Activated CD8-positive, alpha-beta memory T cell treated with anti-CD3 and anti-CD28 coated beads, Interleukin-2, amount 10 ng/mL, durations not matched to agents 7 days and 5 days (primary cell): ENCODE measurements around the gene DCDC2C. TPM values are rescaled to one million over a fixed set of nuclear protein-coding genes. Genes with fewer than 3 reads are reported as not detected.

ENCODE experiments used
- ATAC-seq: fragments of 150-1000 bp; cut with Tn5 transposase; one replicate; pipeline ENCODE4 v1.10.0; 2021; ENCODE audit warnings: moderate library complexity
- CTCF ChIA-PET: fragments of 350-600 bp; sonication (Branson Sonifier 250); formaldehyde crosslinking; loops from one replicate; lab custom pipeline; 2021; ENCODE audit warnings: antibody characterized with exemption; lab: Charles Lee
- DNase-seq: peaks from one replicate; pipeline ENCODE4 v3.0.0-alpha.2; 2020
- H3K27ac Mint-ChIP-seq: one replicate; pipeline ENCODE4 v1.8.0; 2021; ENCODE audit warnings: mild to moderate bottlenecking, mixed read lengths
- H3K27me3 Mint-ChIP-seq: one replicate; pipeline ENCODE4 v1.8.0; 2021; ENCODE audit warnings: mixed read lengths
- H3K36me3 Mint-ChIP-seq: one replicate; pipeline ENCODE4 v1.8.0; 2021; ENCODE audit warnings: mild to moderate bottlenecking, mixed read lengths
- H3K4me1 Mint-ChIP-seq: one replicate; pipeline ENCODE4 v1.8.0; 2021; ENCODE audit warnings: mixed read lengths
- H3K4me3 Mint-ChIP-seq: one replicate; pipeline ENCODE4 v1.8.0; 2021; ENCODE audit warnings: mild to moderate bottlenecking, moderate library complexity, mixed read lengths
- H3K9me3 Mint-ChIP-seq: one replicate; pipeline ENCODE4 v1.8.0; 2022; ENCODE audit warnings: low read depth, mixed read lengths
- total RNA-seq, 2 experiments: library from RNA; stranded (reverse); gene quantifications; one replicate each; pipeline ENCODE4 v1.2.3, GENCODE V29; 2021

The DCDC2C gene
- total RNA-seq, 2 experiments from 2014 or later: not detected

DNA sequence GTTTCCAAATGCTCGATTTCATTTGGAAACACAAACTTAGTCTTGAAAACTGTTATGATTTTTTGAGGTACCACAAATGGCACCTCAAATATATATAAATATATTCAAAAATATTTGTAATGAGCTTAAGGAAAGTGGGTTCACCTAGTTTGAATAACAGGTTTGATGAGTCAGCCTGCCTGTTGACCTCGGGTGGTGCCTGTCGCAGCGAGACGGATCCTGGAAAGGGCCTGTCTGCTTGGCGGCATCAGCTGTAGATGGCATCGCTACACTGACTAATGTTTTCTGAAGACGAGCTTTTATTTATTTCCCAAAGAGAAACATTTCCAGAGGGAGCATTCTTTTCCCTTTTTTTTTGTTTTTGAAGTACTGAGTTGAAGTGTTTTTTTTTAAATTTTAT is 38.5 kb upstream of the DCDC2C start:
- CTCF ChIA-PET: interaction anchor here (0.7 to 1.5 kb wide), 2 partner anchors 13 to 1219 kb away, joined by 3 to 4 read pairs; no protein-coding TSS in a partner anchor

DNA sequence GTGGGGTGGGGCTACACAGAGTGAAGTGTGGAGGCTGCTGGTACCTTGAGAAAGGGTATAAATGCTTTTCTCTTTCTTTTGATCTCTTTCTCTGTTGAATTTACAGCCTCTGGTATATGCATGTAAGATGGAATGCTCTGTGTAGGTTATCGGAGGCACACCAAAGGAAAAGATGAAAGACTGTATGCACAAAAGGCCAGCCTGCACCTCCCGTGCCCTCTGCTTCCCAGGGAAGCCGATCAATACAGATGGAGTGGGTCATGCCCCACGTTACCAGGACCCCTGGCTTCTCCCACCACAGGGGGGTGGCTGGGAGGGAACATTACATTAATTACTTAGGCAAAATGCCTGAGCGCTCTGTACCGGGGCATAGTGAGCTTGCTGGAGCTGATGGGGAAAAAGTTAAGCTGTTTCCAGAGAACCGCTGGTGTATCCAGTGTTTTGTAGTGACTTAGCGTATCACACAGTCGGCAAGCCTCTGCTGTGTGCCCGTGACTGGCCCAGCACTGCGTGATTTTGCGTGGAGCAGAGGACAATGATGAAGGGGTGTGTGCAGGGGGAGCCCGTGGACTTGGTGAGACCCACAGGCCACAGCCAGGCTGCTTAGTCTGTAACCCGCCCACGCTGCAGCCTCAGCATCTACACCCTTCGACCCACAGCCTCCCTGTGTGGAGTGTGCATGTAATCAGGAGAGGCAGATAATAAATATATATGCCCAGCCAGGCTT is 37.3 kb upstream of the DCDC2C start:
- Mint-ChIP-seq H3K9me3 (no peaks in the 10 kb centered on the region), H3K36me3 (no peaks in the 10 kb centered on the region), H3K27me3 (no peaks in the 10 kb centered on the region), H3K4me1 (no peaks in the 10 kb centered on the region), H3K4me3 (no peak overlapping the region), H3K27ac (no peak overlapping the region)
- ATAC-seq: no peak
- no peak for DNase-seq
- CTCF ChIA-PET: interaction anchor here (1.5 kb wide), 1 partner anchor 14 kb away, joined by 4 read pairs; no protein-coding TSS in a partner anchor

More for the DNA sequence above, 38.5 kb upstream of the DCDC2C start:
- no peaks in the 10 kb centered on the region for H3K9me3 Mint-ChIP-seq
- no peak overlapping the region for H3K27ac Mint-ChIP-seq
- ATAC-seq: no peak
- H3K4me1 Mint-ChIP-seq: peaks cover 9% of the 10 kb centered on the region
- H3K4me3 Mint-ChIP-seq: no peak overlapping the region
- H3K36me3 Mint-ChIP-seq: no peaks in the 10 kb centered on the region
- H3K27me3 Mint-ChIP-seq: no peaks in the 10 kb centered on the region
- DNase-seq: peak; percentile 35

- CTCF ChIA-PET: no interaction called here
- H3K4me1 Mint-ChIP-seq: no peaks in the 10 kb centered on the region
Measured at GRCh38 chr2:3666613-3666975, 36.8 kb upstream of the DCDC2C start.

GRCh38 chr2:3667151-3667631 is 36.2 kb upstream of the DCDC2C start:
- Mint-ChIP-seq H3K27ac (no peak overlapping the region), H3K4me3 (no peak overlapping the region), H3K36me3 (no peaks in the 10 kb centered on the region), H3K4me1 (no peaks in the 10 kb centered on the region), H3K27me3 (no peaks in the 10 kb centered on the region), H3K9me3 (no peaks in the 10 kb centered on the region)
- DNase-seq (no peak), ATAC-seq (no peak)
- CTCF ChIA-PET: no interaction called here

More at GRCh38 chr2:3666613-3666975, 36.8 kb upstream of the DCDC2C start:
- Mint-ChIP-seq H3K27ac (no peak overlapping the region), H3K9me3 (no peaks in the 10 kb centered on the region), H3K36me3 (no peaks in the 10 kb centered on the region), H3K27me3 (no peaks in the 10 kb centered on the region), H3K4me3 (no peak overlapping the region)
- no peak for DNase-seq
- ATAC-seq: no peak

DNA sequence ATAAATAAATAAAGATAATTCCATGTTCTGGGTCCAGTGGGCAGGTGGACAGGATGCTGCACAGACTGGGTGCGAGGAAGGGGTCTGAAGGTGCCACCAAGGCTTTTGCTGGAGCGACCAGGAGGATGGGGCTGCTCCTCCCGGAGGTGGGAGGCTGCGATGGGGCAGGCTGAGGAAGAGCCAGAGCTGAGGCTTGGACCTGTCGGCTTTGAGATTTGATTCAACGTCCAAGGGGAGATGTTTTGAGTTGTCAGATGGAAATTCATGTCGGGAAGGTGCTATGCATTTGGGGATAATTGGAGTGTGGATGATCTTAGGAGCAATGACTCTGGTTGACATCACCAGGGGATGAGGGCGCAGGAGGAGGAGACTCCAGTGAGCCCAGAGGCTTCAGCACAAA is 33.7 kb upstream of the DCDC2C start:
- Mint-ChIP-seq H3K36me3 (no peaks in the 10 kb centered on the region), H3K4me3 (no peak overlapping the region), H3K9me3 (no peaks in the 10 kb centered on the region), H3K4me1 (no peaks in the 10 kb centered on the region), H3K27me3 (no peaks in the 10 kb centered on the region), H3K27ac (no peak overlapping the region)
- DNase-seq (no peak), ATAC-seq (no peak)
- CTCF ChIA-PET: no interaction called here

DNA sequence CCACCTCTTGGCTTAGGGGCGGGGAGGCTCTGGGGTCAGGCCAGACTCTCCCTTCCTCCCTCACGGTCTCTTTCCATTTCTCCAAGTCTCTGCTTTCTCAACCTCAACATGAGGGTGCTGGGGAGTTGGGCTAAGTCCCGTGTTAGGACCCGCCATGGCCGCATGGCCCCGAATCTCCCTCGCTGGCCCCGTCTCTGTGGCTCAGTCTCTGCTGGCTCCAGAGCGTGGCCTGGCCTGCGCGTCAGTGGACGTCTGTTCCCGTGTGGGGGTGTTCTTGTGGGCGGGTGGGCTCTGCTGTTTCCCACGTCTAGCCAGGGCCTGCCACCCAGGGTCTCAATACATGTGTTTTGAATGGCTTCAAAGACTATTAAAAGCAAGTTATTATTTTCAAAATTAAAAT is 33.0 kb upstream of the DCDC2C start:
- H3K4me1 Mint-ChIP-seq: no peaks in the 10 kb centered on the region
- no peak overlapping the region for H3K4me3 Mint-ChIP-seq
- no peaks in the 10 kb centered on the region for H3K9me3 Mint-ChIP-seq
- no peak for DNase-seq
- no peaks in the 10 kb centered on the region for H3K36me3 Mint-ChIP-seq
- H3K27me3 Mint-ChIP-seq: no peaks in the 10 kb centered on the region
- CTCF ChIA-PET: no interaction called here
- ATAC-seq: no peak
- H3K27ac Mint-ChIP-seq: no peak overlapping the region

- H3K9me3 Mint-ChIP-seq: no peaks in the 10 kb centered on the region
- H3K27ac Mint-ChIP-seq: no peak overlapping the region
- H3K36me3 Mint-ChIP-seq: no peaks in the 10 kb centered on the region
- no peaks in the 10 kb centered on the region for H3K4me1 Mint-ChIP-seq
- no peaks in the 10 kb centered on the region for H3K27me3 Mint-ChIP-seq
- CTCF ChIA-PET: no interaction called here
- ATAC-seq (no peak), DNase-seq (no peak)
- H3K4me3 Mint-ChIP-seq: no peak overlapping the region
Measured at GRCh38 chr2:3670941-3671340, 32.4 kb upstream of the DCDC2C start.

DNA sequence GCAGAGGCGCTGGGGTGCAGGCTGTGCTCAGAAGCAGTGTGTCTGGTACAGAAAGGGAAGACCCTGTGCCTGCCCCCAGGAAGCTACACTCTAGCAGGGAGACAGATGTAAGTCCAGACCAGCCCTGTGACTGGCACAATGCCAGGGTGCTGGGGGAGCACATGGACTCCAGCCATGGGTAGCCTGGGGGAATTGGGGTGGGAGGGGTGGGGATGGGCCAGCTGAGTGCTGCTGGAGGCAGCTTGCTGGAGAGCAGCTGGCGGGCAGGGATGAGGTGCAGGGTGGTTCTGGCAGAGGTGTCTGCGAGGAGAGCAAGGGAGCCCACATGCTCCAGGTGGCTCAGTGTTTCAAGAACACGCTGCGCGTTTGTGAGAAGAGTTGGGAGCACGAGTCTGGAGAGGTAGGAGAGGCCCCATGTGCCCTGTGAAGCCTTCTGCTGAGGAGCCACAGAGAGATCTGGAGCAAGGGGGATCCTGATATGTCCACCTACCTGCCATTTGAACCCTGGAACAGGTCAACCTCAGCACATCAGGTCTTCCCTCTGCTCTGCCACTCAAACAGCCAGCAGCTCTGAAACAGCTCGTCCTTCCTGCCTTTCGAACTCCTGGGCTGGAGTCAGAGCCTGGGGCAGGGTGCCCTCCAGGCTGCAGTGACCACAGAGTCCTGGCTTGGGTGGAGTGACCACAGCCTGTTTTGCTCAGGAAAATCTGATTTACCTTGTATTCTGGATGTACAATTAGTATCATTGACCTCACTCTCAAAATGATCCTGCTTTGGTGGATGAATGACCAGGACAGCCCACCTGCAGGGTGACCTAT is 30.3 kb upstream of the DCDC2C start:
- no peak for ATAC-seq

DNA sequence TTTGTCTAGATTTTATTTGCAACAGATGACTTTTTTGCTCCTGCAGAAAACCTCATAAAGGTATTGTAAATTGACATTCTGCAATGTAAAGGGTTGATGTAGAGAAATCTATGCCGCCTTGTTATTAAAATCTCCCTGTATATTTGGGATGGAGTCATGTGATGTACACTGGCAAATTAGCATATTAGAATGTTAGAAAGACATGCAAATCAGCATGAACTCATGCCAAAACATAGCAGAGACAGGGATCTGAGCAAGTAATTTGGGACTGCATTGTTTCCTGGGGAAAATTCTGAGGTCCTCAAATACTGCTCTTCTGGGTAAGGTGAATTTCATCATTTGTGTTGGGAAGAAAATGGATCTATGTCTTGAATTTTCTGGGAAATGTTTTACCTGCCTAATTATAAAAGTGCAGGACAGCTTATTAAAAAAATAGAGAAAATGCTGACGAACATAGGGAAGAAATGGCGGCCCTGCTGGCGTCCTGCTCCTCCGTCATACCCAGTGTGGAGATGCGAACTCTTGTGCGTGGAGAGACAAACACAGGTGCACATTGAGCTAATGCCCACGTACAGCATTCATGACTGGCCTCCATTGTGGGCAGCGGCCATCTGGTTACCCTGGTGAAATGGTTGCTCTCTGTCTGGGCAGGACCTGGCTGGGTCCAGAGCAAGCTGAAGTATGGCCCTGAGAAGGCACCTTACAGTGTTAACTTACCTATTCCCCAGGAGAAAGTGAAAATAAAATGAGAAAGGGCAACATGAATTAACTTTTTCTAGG is 29.1 kb upstream of the DCDC2C start:
- no peaks in the 10 kb centered on the region for H3K36me3 Mint-ChIP-seq
- ATAC-seq: no peak
- no peak overlapping the region for H3K27ac Mint-ChIP-seq
- no peak overlapping the region for H3K4me3 Mint-ChIP-seq
- CTCF ChIA-PET: no interaction called here
- H3K9me3 Mint-ChIP-seq: no peaks in the 10 kb centered on the region
- DNase-seq: no peak
- no peaks in the 10 kb centered on the region for H3K27me3 Mint-ChIP-seq
- H3K4me1 Mint-ChIP-seq: no peaks in the 10 kb centered on the region

More for the DNA sequence above, 30.3 kb upstream of the DCDC2C start:
- no peaks in the 10 kb centered on the region for H3K9me3 Mint-ChIP-seq
- H3K27ac Mint-ChIP-seq: no peak overlapping the region
- H3K4me1 Mint-ChIP-seq: no peaks in the 10 kb centered on the region
- H3K27me3 Mint-ChIP-seq: no peaks in the 10 kb centered on the region
- H3K4me3 Mint-ChIP-seq: no peak overlapping the region
- CTCF ChIA-PET: no interaction called here
- no peaks in the 10 kb centered on the region for H3K36me3 Mint-ChIP-seq
- DNase-seq: no peak

GRCh38 chr2:3675687-3676086 is 27.7 kb upstream of the DCDC2C start:
- no peaks in the 10 kb centered on the region for H3K36me3 Mint-ChIP-seq
- no peaks in the 10 kb centered on the region for H3K4me1 Mint-ChIP-seq
- CTCF ChIA-PET: no interaction called here
- ATAC-seq: no peak
- no peaks in the 10 kb centered on the region for H3K27me3 Mint-ChIP-seq
- H3K27ac Mint-ChIP-seq: no peak overlapping the region
- no peaks in the 10 kb centered on the region for H3K9me3 Mint-ChIP-seq
- no peak for DNase-seq
- H3K4me3 Mint-ChIP-seq: no peak overlapping the region

DNA sequence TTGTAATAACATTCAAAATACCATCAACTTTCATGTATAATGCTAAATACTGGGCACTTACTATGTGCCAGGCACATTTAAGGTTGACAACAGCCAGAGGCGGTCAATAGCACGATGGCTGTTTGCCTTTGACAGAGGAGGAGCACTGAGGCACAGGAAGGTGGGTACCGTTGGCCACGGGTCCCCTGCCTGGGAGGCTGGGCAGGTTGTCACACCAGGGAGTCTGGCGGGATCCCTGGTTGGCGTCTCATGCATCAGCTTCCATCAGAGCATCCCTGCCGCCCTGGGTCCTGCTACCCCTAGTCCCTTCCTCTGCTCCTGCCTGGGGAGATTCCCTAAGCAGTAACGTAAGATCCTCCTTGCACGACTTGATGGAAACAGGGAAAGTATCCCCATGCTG is 25.9 kb upstream of the DCDC2C start:
- H3K4me1 Mint-ChIP-seq: no peaks in the 10 kb centered on the region
- H3K4me3 Mint-ChIP-seq: no peak overlapping the region
- no peak for ATAC-seq

GRCh38 chr2:3678212-3678611 is 25.2 kb upstream of the DCDC2C start:
- ATAC-seq (no peak), DNase-seq (no peak)
- Mint-ChIP-seq H3K36me3 (no peaks in the 10 kb centered on the region), H3K4me1 (no peaks in the 10 kb centered on the region), H3K27ac (no peak overlapping the region), H3K27me3 (no peaks in the 10 kb centered on the region), H3K4me3 (no peak overlapping the region), H3K9me3 (no peaks in the 10 kb centered on the region)
- CTCF ChIA-PET: no interaction called here

More for the DNA sequence above, 25.9 kb upstream of the DCDC2C start:
- Mint-ChIP-seq H3K27ac (no peak overlapping the region), H3K9me3 (no peaks in the 10 kb centered on the region), H3K36me3 (no peaks in the 10 kb centered on the region), H3K27me3 (no peaks in the 10 kb centered on the region)
- no peak for DNase-seq
- CTCF ChIA-PET: no interaction called here

- Mint-ChIP-seq H3K9me3 (no peaks in the 10 kb centered on the region), H3K36me3 (no peaks in the 10 kb centered on the region), H3K4me1 (no peaks in the 10 kb centered on the region), H3K27me3 (peaks cover 4% of the 10 kb centered on the region), H3K4me3 (no peak overlapping the region), H3K27ac (no peak overlapping the region)
- no peak for ATAC-seq
- CTCF ChIA-PET: no interaction called here
- no peak for DNase-seq
Measured at GRCh38 chr2:3679180-3679579, 24.2 kb upstream of the DCDC2C start.
